WERI-Rb-1 (cell line): ENCODE measurements around the gene CASZ1.

Source experiments
- DNase-seq: peaks from one replicate; pipeline ENCODE4 v3.0.0-alpha.2; 2020
- H3K27ac ChIP-seq: fragments of 250-450 bp; sonication (Bioruptor Pico); 2 replicates; pipeline ENCODE4 v1.5.1; 2020; ENCODE audit warnings: mild to moderate bottlenecking, moderate library complexity
- H3K27me3 ChIP-seq: fragments of 250-450 bp; sonication (Bioruptor Pico); 2 replicates; pipeline ENCODE4 v1.5.1; 2021; ENCODE audit warnings: mild to moderate bottlenecking, low read depth, moderate library complexity; ENCODE audit not compliant: insufficient read depth, severe bottlenecking
- H3K36me3 ChIP-seq: fragments of 250-450 bp; sonication (Bioruptor Pico); 2 replicates; pipeline ENCODE4 v1.5.1; 2020; ENCODE audit warnings: mild to moderate bottlenecking, moderate library complexity
- H3K4me3 ChIP-seq: 2 replicates; pipeline ENCODE4 v1.5.1; 2011; ENCODE audit warnings: low read depth, mild to moderate bottlenecking, control low read depth, low read length
- H3K9me3 ChIP-seq: fragments of 250-450 bp; sonication (Bioruptor Pico); 2 replicates; pipeline ENCODE4 v1.5.1; 2021; ENCODE audit warnings: mild to moderate bottlenecking, moderate library complexity; ENCODE audit not compliant: severe bottlenecking
- CTCF ChIP-seq: IDR thresholded peaks from 2 replicates; pipeline ENCODE4 v1.5.1; 2011; ENCODE audit warnings: low read depth, mild to moderate bottlenecking, control low read depth, inconsistent platforms, low read length

CASZ1 gene

GRCh38 chr1:10744654-10745238, 51.7 kb downstream of the CASZ1 start:
- Histone ChIP-seq H3K27ac (no peak overlapping the region), H3K4me3 (no peak overlapping the region), H3K36me3 (peaks cover 14% of the 10 kb centered on the region), H3K27me3 (no peaks in the 10 kb centered on the region), H3K9me3 (no peaks in the 10 kb centered on the region)
- no peak for DNase-seq
- no peak for TF ChIP-seq CTCF

- DNase-seq, result no peak
- no peaks in the 10 kb centered on the region for H3K27me3 ChIP-seq
Observed at GRCh38 chr1:10744029-10744428, 52.4 kb downstream of the CASZ1 start.

GRCh38 chr1:10741696-10742095, 54.8 kb downstream of the CASZ1 start:
- no peaks in the 10 kb centered on the region for H3K9me3 ChIP-seq
- DNase-seq, result no peak
- no peaks in the 10 kb centered on the region for H3K27me3 ChIP-seq

More at GRCh38 chr1:10744029-10744428, 52.4 kb downstream of the CASZ1 start:
- Histone ChIP-seq H3K36me3 (peaks cover 14% of the 10 kb centered on the region), H3K9me3 (no peaks in the 10 kb centered on the region), H3K4me3 (no peak overlapping the region), H3K27ac (no peak overlapping the region)
- TF ChIP-seq CTCF, result no peak

GRCh38 chr1:10740123-10740522, 56.3 kb downstream of the CASZ1 start:
- Histone ChIP-seq H3K9me3 (no peaks in the 10 kb centered on the region), H3K27me3 (no peaks in the 10 kb centered on the region), H3K4me3 (no peak overlapping the region), H3K36me3 (no peaks in the 10 kb centered on the region; the same call in 1 of the 2 replicates), H3K27ac (no peak overlapping the region)
- TF ChIP-seq CTCF, result no peak
- no peak for DNase-seq

More at GRCh38 chr1:10741696-10742095, 54.8 kb downstream of the CASZ1 start:
- H3K36me3 ChIP-seq, result no peaks in the 10 kb centered on the region; the same call in 1 of the 2 replicates
- no peak for TF ChIP-seq CTCF
- H3K27ac ChIP-seq, result no peak overlapping the region
- H3K4me3 ChIP-seq, result no peak overlapping the region

- no peak overlapping the region for H3K27ac ChIP-seq
- TF ChIP-seq CTCF, result no peak
- H3K9me3 ChIP-seq, result no peaks in the 10 kb centered on the region
- H3K36me3 ChIP-seq, result no peaks in the 10 kb centered on the region; the same call in 1 of the 2 replicates
- DNase-seq, result no peak
- H3K27me3 ChIP-seq, result no peaks in the 10 kb centered on the region
- no peak overlapping the region for H3K4me3 ChIP-seq
Observed at GRCh38 chr1:10739589-10739988, 56.9 kb downstream of the CASZ1 start.
